ENCODE measurements around the gene PRDM15. TPM values are rescaled to one million over a fixed set of nuclear protein-coding genes. Genes with fewer than 3 reads are reported as not detected.

Gene PRDM15
- total RNA-seq, 6 experiments from 2014 or later, result 3.4 to 4.9 (median 4.0) TPM

- H3K4me1 Mint-ChIP-seq (ENCODE audit: low read depth), result peaks cover 15% of the 10 kb centered on the region
- no peak overlapping the region for H3K4me3 Mint-ChIP-seq
- no peak for DNase-seq
- H3K9me3 Mint-ChIP-seq, result no peaks in the 10 kb centered on the region
- TF ChIP-seq CTCF (IDR thresholded peaks at IDR 0.05), result no peak
- no peak overlapping the region for H3K27ac Mint-ChIP-seq
- H3K27me3 Mint-ChIP-seq (ENCODE audit: insufficient read depth), result no peaks in the 10 kb centered on the region; the same call in 1 of the 2 replicates
- no peaks in the 10 kb centered on the region for H3K36me3 Mint-ChIP-seq (ENCODE audit: low read depth)
Observed at GRCh38 chr21:41874611-41875010, 4.5 kb downstream of the PRDM15 start.

- H3K9me3 Mint-ChIP-seq, result no peaks in the 10 kb centered on the region
- no peak for TF ChIP-seq CTCF (IDR thresholded peaks at IDR 0.05)
- no peak overlapping the region for H3K27ac Mint-ChIP-seq
- DNase-seq, result no peak
- no peak overlapping the region for H3K4me3 Mint-ChIP-seq
- H3K4me1 Mint-ChIP-seq (ENCODE audit: low read depth), result peaks cover 21% of the 10 kb centered on the region
- no peaks in the 10 kb centered on the region; the same call in 1 of the 2 replicates for H3K27me3 Mint-ChIP-seq (ENCODE audit: insufficient read depth)
- H3K36me3 Mint-ChIP-seq (ENCODE audit: low read depth), result no peaks in the 10 kb centered on the region
Observed at GRCh38 chr21:41873426-41873825, 5.7 kb downstream of the PRDM15 start.

GRCh38 chr21:41873005-41873404, 6.1 kb downstream of the PRDM15 start:
- H3K36me3 Mint-ChIP-seq (ENCODE audit: low read depth), result no peaks in the 10 kb centered on the region
- no peak overlapping the region for H3K27ac Mint-ChIP-seq
- H3K9me3 Mint-ChIP-seq, result no peaks in the 10 kb centered on the region
- TF ChIP-seq CTCF (IDR thresholded peaks at IDR 0.05), result no peak
- no peaks in the 10 kb centered on the region for H3K27me3 Mint-ChIP-seq (ENCODE audit: insufficient read depth)
- no peak for DNase-seq
- H3K4me1 Mint-ChIP-seq (ENCODE audit: low read depth), result peaks cover 23% of the 10 kb centered on the region
- no peak overlapping the region for H3K4me3 Mint-ChIP-seq

GRCh38 chr21:41871293-41872030, 7.7 kb downstream of the PRDM15 start:
- H3K4me3 Mint-ChIP-seq, result no peak overlapping the region
- H3K27me3 Mint-ChIP-seq (ENCODE audit: insufficient read depth), result no peaks in the 10 kb centered on the region
- no peak for TF ChIP-seq CTCF (IDR thresholded peaks at IDR 0.05)
- no peak for DNase-seq
- H3K27ac Mint-ChIP-seq, result no peak overlapping the region
- H3K9me3 Mint-ChIP-seq, result no peaks in the 10 kb centered on the region
- H3K4me1 Mint-ChIP-seq (ENCODE audit: low read depth), result peaks cover 12% of the 10 kb centered on the region
- H3K36me3 Mint-ChIP-seq (ENCODE audit: low read depth), result no peaks in the 10 kb centered on the region

GRCh38 chr21:41869771-41870170, 9.4 kb downstream of the PRDM15 start:
- Mint-ChIP-seq H3K27ac (no peak overlapping the region), H3K9me3 (no peaks in the 10 kb centered on the region), H3K27me3 (ENCODE audit: insufficient read depth) (no peaks in the 10 kb centered on the region), H3K4me1 (ENCODE audit: low read depth) (peaks cover 12% of the 10 kb centered on the region), H3K4me3 (no peak overlapping the region), H3K36me3 (ENCODE audit: low read depth) (no peaks in the 10 kb centered on the region)
- no peak for TF ChIP-seq CTCF (IDR thresholded peaks at IDR 0.05)
- DNase-seq, result no peak

All from HFFc6 (cell line).